Parathyroid adenoma (tissue), 2 donors: ENCODE results near the gene TUBB3.
"Not testable (repeated sequence)": the region's sequence is repeated elsewhere in the genome, so short reads cannot be mapped to it uniquely, and the experiment has no call there.

Experiments
- H2AFZ ChIP-seq: fragments of 300-600 bp; sonication (generic); one replicate; pipeline ENCODE4 v1.7.0; 2017; ENCODE audit warnings: antibody characterized with exemption, mild to moderate bottlenecking
- H3K27ac ChIP-seq: fragments of 300-600 bp; sonication (generic); one replicate; pipeline ENCODE4 v1.7.0; 2017
- H3K27me3 ChIP-seq: fragments of 300-600 bp; sonication (generic); one replicate; pipeline ENCODE4 v1.7.0; 2017; ENCODE audit warnings: low read length; ENCODE audit not compliant: control insufficient read depth, insufficient read depth
- H3K36me3 ChIP-seq: fragments of 300-600 bp; sonication (generic); one replicate; pipeline ENCODE4 v1.7.0; 2017; ENCODE audit warnings: low read length; ENCODE audit not compliant: control insufficient read depth, insufficient read depth
- H3K4me1 ChIP-seq: fragments of 300-600 bp; sonication (generic); one replicate; pipeline ENCODE4 v1.7.0; 2017; ENCODE audit warnings: control low read depth
- H3K4me2 ChIP-seq: fragments of 300-600 bp; sonication (generic); one replicate; pipeline ENCODE4 v1.7.0; 2017; ENCODE audit warnings: low read length
- H3K4me3 ChIP-seq: fragments of 300-600 bp; sonication (generic); one replicate; pipeline ENCODE4 v1.7.0; 2017; ENCODE audit warnings: low read depth, low read length
- H3K79me2 ChIP-seq: fragments of 300-600 bp; sonication (generic); one replicate; pipeline ENCODE4 v1.7.0; 2017; ENCODE audit warnings: control low read depth
- H3K9ac ChIP-seq: fragments of 300-600 bp; sonication (generic); one replicate; pipeline ENCODE4 v1.7.0; 2017; ENCODE audit warnings: mild to moderate bottlenecking
- H3K9me3 ChIP-seq: fragments of 300-600 bp; sonication (generic); one replicate; pipeline ENCODE4 v1.7.0; 2017; ENCODE audit warnings: low read length; ENCODE audit not compliant: control insufficient read depth
- TF ChIP-seq, protein P1 (sequence below): fragments of 300-600 bp; sonication (generic); IDR thresholded peaks from one replicate; pipeline ENCODE4 v1.7.0; 2017; ENCODE audit warnings: antibody characterized with exemption, mild to moderate bottlenecking
- donor health status: primary hyperparathyroidism.

The TUBB3 gene

GRCh38 chr16:89912627-89913026 is 10.5 kb upstream of the TUBB3 start:
- Histone ChIP-seq H3K27me3 (no peaks in the 10 kb centered on the region), H3K4me2 (no peak overlapping the region), H3K79me2 (no peaks in the 10 kb centered on the region), H3K9ac (no peak overlapping the region), H3K4me1 (no peaks in the 10 kb centered on the region), H3K9me3 (no peaks in the 10 kb centered on the region), H3K27ac (no peak overlapping the region), H2AFZ (no peak overlapping the region), H3K36me3 (no peaks in the 10 kb centered on the region), H3K4me3 (no peak overlapping the region)
- TF ChIP-seq, protein P1, sequence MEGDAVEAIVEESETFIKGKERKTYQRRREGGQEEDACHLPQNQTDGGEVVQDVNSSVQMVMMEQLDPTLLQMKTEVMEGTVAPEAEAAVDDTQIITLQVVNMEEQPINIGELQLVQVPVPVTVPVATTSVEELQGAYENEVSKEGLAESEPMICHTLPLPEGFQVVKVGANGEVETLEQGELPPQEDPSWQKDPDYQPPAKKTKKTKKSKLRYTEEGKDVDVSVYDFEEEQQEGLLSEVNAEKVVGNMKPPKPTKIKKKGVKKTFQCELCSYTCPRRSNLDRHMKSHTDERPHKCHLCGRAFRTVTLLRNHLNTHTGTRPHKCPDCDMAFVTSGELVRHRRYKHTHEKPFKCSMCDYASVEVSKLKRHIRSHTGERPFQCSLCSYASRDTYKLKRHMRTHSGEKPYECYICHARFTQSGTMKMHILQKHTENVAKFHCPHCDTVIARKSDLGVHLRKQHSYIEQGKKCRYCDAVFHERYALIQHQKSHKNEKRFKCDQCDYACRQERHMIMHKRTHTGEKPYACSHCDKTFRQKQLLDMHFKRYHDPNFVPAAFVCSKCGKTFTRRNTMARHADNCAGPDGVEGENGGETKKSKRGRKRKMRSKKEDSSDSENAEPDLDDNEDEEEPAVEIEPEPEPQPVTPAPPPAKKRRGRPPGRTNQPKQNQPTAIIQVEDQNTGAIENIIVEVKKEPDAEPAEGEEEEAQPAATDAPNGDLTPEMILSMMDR, result no peak

GRCh38 chr16:89913408-89914387 is 9.4 kb upstream of the TUBB3 start:
- H3K79me2 ChIP-seq, result no peaks in the 10 kb centered on the region
- H3K4me3 ChIP-seq, result no peak overlapping the region
- peaks cover 8% of the 10 kb centered on the region for H3K4me1 ChIP-seq
- no peak overlapping the region for H3K9ac ChIP-seq
- no peaks in the 10 kb centered on the region for H3K27me3 ChIP-seq
- H3K9me3 ChIP-seq, result no peaks in the 10 kb centered on the region
- no peak overlapping the region for H2AFZ ChIP-seq
- no peaks in the 10 kb centered on the region for H3K36me3 ChIP-seq
- H3K27ac ChIP-seq, result no peak overlapping the region
- TF ChIP-seq, protein P1, result no peak
- no peak overlapping the region for H3K4me2 ChIP-seq

- H3K79me2 ChIP-seq, H3K36me3 ChIP-seq, H3K4me1 ChIP-seq, H3K4me3 ChIP-seq, H3K27me3 ChIP-seq, H3K27ac ChIP-seq, H3K9me3 ChIP-seq, H2AFZ ChIP-seq, H3K4me2 ChIP-seq, H3K9ac ChIP-seq: not testable (repeated sequence)
These were observed 8.4 kb upstream of the TUBB3 start for GRCh38 chr16:89914642-89915285.

DNA sequence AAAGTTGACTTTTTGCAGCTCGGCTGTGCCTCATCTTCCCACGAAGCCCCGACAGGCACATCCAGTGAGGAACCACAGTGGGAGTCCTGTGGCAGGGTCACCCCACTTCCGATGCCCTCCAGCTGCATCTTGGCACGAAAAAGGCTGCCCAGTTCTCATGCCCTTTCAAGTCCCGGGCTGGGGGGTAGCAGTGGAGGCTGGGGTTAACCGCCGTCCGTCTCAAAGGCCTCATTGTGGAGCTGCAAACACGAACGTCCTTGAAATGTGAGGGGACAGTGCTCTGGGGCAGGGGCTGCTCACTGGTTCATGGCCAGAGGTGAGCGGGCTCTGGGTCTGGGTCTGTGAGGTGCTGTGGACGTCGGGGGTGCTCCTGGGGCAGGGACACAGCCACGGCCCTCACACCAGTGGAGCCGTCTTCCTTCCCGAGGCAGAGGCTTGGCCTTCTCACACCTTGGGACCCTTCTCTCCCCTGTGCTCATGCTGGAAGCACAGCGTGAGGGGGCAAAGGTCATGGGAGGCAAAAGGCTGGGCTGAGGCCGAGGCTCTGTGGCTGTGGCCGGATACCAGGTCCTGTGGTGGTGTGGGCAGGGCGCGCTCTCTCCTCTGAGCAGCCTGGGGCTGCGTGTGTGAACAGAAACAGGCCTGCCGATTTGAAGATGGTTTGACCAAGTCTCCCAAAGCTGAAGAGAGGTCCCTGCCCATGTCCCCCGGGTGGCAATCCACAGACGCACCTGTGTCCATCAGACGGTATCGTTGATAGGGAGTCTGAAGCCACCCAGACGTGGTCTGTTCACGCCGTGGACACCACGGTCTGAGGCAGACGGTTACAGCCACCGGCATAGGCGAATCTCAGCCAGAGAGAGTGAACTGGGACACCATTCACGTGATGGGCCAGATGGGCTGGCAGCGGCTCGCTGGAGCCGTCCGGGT is 7.6 kb upstream of the TUBB3 start:
- no peak overlapping the region for H3K27ac ChIP-seq
- H3K4me2 ChIP-seq, result no peak overlapping the region
- no peaks in the 10 kb centered on the region for H3K9me3 ChIP-seq
- no peak overlapping the region for H3K9ac ChIP-seq
- H3K79me2 ChIP-seq, result no peaks in the 10 kb centered on the region
- no peak overlapping the region for H2AFZ ChIP-seq
- no peaks in the 10 kb centered on the region for H3K36me3 ChIP-seq
- no peaks in the 10 kb centered on the region for H3K27me3 ChIP-seq
- TF ChIP-seq, protein P1, result no peak
- no peak overlapping the region for H3K4me3 ChIP-seq
- H3K4me1 ChIP-seq, result peaks cover 8% of the 10 kb centered on the region
